Endothelial cell of umbilical vein (primary cell): ENCODE data around the gene RRM2. TPM values are rescaled to one million over a fixed set of nuclear protein-coding genes. Genes with fewer than 3 reads are reported as not detected.

ENCODE experiments used
- BruUV-seq: library from RNA; stranded (reverse); fragments of 400-500 nt; replicated peaks from 2 replicates; lab custom pipeline; 2021; lab: Mats Ljungman, UMichigan
- CTCF ChIA-PET: fragments of 300-600, 350-600 bp; sonication (Branson Sonifier 250); formaldehyde crosslinking; loops from one replicate; lab custom pipeline; 2021; ENCODE audit warnings: antibody characterized with exemption, inconsistent platforms; lab: Charles Lee
- POLR2A ChIA-PET: fragments of 300-600, 350-600 bp; sonication (Branson Sonifier 250); formaldehyde crosslinking; loops from one replicate; lab custom pipeline; 2021; ENCODE audit warnings: antibody characterized with exemption, inconsistent platforms; lab: Charles Lee
- DNase-seq: peaks from one replicate; pipeline ENCODE4 v3.0.0-alpha.2; 2011; ENCODE audit warnings: low read depth, low spot score
- FAIRE-seq: peaks from 2 replicates; lab custom pipeline; 2011; peaks lifted over from hg19 to GRCh38; lab: Jason Lieb, UNC
- H2AFZ ChIP-seq: 2 replicates; pipeline ENCODE4 v1.6.0; 2012; ENCODE audit warnings: low read depth, low read length, control low read depth, inconsistent platforms
- H3K27ac ChIP-seq: 2 replicates; pipeline ENCODE4 v1.5.1; 2011; ENCODE audit warnings: low read depth, mild to moderate bottlenecking, control low read depth, low read length, moderate library complexity; ENCODE audit not compliant: insufficient read depth
- H3K27me3 ChIP-seq, 2 experiments: 2 replicates each; pipeline versions ENCODE4 v1.6.0 to v1.6.1; 2011; ENCODE audit warnings: low read length in 2 of 2, mixed read lengths in 1 of 2; ENCODE audit not compliant: control insufficient read depth in 2 of 2, insufficient read depth in 2 of 2
- H3K36me3 ChIP-seq, 2 experiments: 2 replicates in 1 of 2; 3 replicates in 1 of 2; pipeline ENCODE4 v1.5.1; 2011; ENCODE audit warnings: low read length in 2 of 2, mild to moderate bottlenecking in 1 of 2, moderate library complexity in 1 of 2; ENCODE audit not compliant: control insufficient read depth in 2 of 2, insufficient read depth in 2 of 2; ENCODE audit errors: extremely low read depth in 1 of 2
- H3K4me1 ChIP-seq: 3 replicates; pipeline ENCODE4 v1.5.1; 2011; ENCODE audit warnings: mild to moderate bottlenecking, low read length; ENCODE audit not compliant: control insufficient read depth, insufficient read depth; ENCODE audit errors: extremely low read depth
- H3K4me2 ChIP-seq: 2 replicates; pipeline ENCODE4 v1.6.1; 2011; ENCODE audit warnings: low read length, control low read depth, mixed read lengths; ENCODE audit not compliant: insufficient read depth
- H3K4me3 ChIP-seq, 3 experiments: fragments of 200-600 bp in 1 of 3; sonication (generic), shearing (Covaris generic) in 1 of 3; replicated peaks in 1 of 3; 2 replicates each; pipeline ENCODE4 v1.5.1; 2011 to 2016; ENCODE audit warnings: control low read depth in 3 of 3, low read length in 3 of 3, mild to moderate bottlenecking in 2 of 3, inconsistent platforms in 1 of 3, low read depth in 1 of 3, moderate library complexity in 1 of 3; ENCODE audit not compliant: insufficient read depth in 1 of 3
- H3K79me2 ChIP-seq: 2 replicates; pipeline ENCODE4 v1.6.0; 2012; ENCODE audit warnings: low read length, inconsistent platforms; ENCODE audit not compliant: control insufficient read depth, insufficient read depth
- H3K9ac ChIP-seq: replicated peaks from 2 replicates; pipeline ENCODE3; 2011; ENCODE audit warnings: low read length, control low read depth; ENCODE audit not compliant: insufficient read depth; ENCODE audit errors: extremely low read depth
- H3K9me1 ChIP-seq: replicated peaks from 3 replicates; pipeline ENCODE4 v1.6.0; 2011; ENCODE audit warnings: mild to moderate bottlenecking, low read length; ENCODE audit not compliant: control insufficient read depth, insufficient read depth; ENCODE audit errors: extremely low read depth
- H3K9me3 ChIP-seq: replicated peaks from 2 replicates; pipeline ENCODE4 v1.5.1; 2012; ENCODE audit warnings: low read length, inconsistent platforms; ENCODE audit not compliant: control insufficient read depth, insufficient read depth
- H4K20me1 ChIP-seq: replicated peaks from 2 replicates; pipeline ENCODE3; 2011; ENCODE audit warnings: mild to moderate bottlenecking, low read length; ENCODE audit not compliant: control insufficient read depth, insufficient read depth; ENCODE audit errors: extremely low read depth
- CTCF ChIP-seq, 2 donors: IDR thresholded peaks; 1 replicate in 1 of 2; 2 replicates in 1 of 2; pipeline ENCODE4 v1.5.1; 2011; ENCODE audit warnings: low read length in 2 of 2, mild to moderate bottlenecking in 2 of 2, moderate library complexity in 2 of 2, control low read depth in 1 of 2, inconsistent platforms in 1 of 2, low read depth in 1 of 2; ENCODE audit not compliant: insufficient read depth in 1 of 2; ENCODE audit errors: extremely low read depth in 1 of 2
- FOS ChIP-seq: IDR thresholded peaks from 2 replicates; pipeline ENCODE4 v1.6.1; 2011; ENCODE audit warnings: mild to moderate bottlenecking, low read length, moderate library complexity, borderline replicate concordance; ENCODE audit not compliant: insufficient read depth
- dilution Hi-C: fragments of 300-500 bp; cut with MboI; formaldehyde crosslinking; loops from one replicate; pipeline ENCODE4 v1.15.0; 2019; ENCODE audit warnings: low sequenced_read_pairs; ENCODE audit not compliant: extremely low pct_ligation_motif_present
- intact Hi-C: fragments of 100-400 bp; cut with micrococcal nuclease; formaldehyde crosslinking; loops from one replicate; pipeline ENCODE4 v1.10.0; 2022
- polyA plus RNA-seq, 4 experiments: library from polyadenylated mRNA; depleted of rRNA in 3 of 4; stranded (reverse) in 3 of 4; unstranded in 1 of 4; fragments of >200 nt; gene quantifications; 2 replicates each; pipeline versions ENCODE4 v1.2.1 to v1.2.3, GENCODE V29; 2011 to 2012; ENCODE audit warnings: missing spikeins in 1 of 4
- total RNA-seq: library from RNA; stranded (reverse); gene quantifications from 2 replicates; pipeline ENCODE4 v1.2.3, GENCODE V29; 2021

The RRM2 gene
- total and polyA plus RNA-seq, 2 donors (not counting 3 experiments of a cell fraction or from before 2014, with no cell fraction given): 40.9 to 246 TPM

GRCh38 chr2:10162586-10163497, 40.3 kb downstream of the RRM2 start:
- Histone ChIP-seq H3K27me3 (no peaks in the 10 kb centered on the region), H3K4me1 (peaks cover 57% of the 10 kb centered on the region), H3K79me2 (no peaks in the 10 kb centered on the region), H2AFZ (no peak overlapping the region), H3K9me1 (no peaks in the 10 kb centered on the region), H3K27ac (peak overlapping the region; percentile 97), H3K9me3 (no peaks in the 10 kb centered on the region), H3K9ac (peak overlapping the region; percentile 82), H3K4me2 (peak overlapping the region; percentile 54), H3K4me3 (no peak overlapping the region), H3K36me3 (no peaks in the 10 kb centered on the region), H4K20me1 (no peaks in the 10 kb centered on the region)
- no TSS peak for BruUV-seq
- intact Hi-C loops (loop anchor here (1.0 to 5.0 kb wide), 3 partner anchors 39 to 246 kb away; no protein-coding TSS in a partner anchor), dilution Hi-C loops (no loop called here)
- CTCF ChIA-PET: interaction anchor here (0.8 to 8.3 kb wide), 14 partner anchors 8 to 272 kb away, joined by 3 to 69 read pairs (median 5); partner anchors contain the start of gene HPCAL1
- FAIRE-seq (no peak), DNase-seq (peak; percentile 26)
- TF ChIP-seq CTCF (IDR thresholded peaks at IDR 0.05; ENCODE audit: extremely low read depth in 1 of 2, insufficient read depth in 1 of 2, low read depth in 1 of 2, low read length in 2 of 2): peak in 1 of 2 donors; percentile 18
- no peak for TF ChIP-seq FOS
- POLR2A ChIA-PET: interaction anchor here (0.5 to 0.7 kb wide), 3 partner anchors 36 to 272 kb away, joined by 3 to 4 read pairs (median 3); no protein-coding TSS in a partner anchor
